ENCODE data around the gene TLN1. TPM values are rescaled to one million over a fixed set of nuclear protein-coding genes. Genes with fewer than 3 reads are reported as not detected.

The TLN1 gene
- total and polyA plus RNA-seq, 7 donors, result 45.0 to 609 (median 354) TPM

DNA sequence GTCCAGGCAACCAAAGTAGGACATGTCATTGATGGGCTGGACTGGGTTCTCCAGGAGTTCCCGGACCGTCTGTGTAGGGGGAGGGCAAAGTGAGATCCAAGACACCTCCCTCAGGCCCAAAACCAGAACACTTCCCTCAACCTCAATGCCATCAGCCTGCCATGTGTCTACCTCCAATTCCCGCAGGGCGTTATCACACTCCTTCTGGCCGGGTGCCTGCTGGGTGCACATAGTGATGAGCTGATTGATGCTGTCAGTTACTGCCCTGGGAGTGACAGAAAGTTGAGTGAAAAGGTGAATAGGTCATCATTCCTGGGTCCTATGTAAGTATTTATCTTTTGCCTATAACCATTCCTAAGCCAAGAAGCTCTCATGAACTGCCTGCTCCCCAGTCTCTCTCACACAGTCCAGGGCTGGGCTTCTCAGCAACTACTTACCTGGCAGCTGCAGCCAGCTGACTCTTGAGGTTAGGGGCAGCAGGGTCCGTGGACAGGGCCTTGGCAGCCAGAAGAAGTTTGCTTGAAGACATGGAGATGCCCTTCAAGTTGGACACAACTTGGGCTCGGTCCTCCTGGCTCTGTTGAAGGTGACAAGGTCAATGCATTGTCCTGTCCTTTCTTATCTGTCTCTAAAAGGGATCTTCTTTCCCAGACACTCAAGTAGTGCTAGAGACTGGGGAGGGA lies 21.0 kb downstream of the TLN1 start:
- Histone ChIP-seq H3K27ac (peak overlapping the region; percentile 31 to 57 (median 38)), H3K27me3 (no peaks in the 10 kb centered on the region), H3K4me1 (peaks cover 0 to 6% (median 0%) of the 10 kb centered on the region in 4 donors), H3K36me3 (peaks cover 85 to 100% (median 93%) of the 10 kb centered on the region in 4 donors), H3K9me3 (no peaks in the 10 kb centered on the region), H3K4me3 (no peak overlapping the region)
- peak; percentile 45 for DNase-seq
- intact Hi-C loops (cut with DNase I), result no loop called here
- WGBS, 2 donors, result 85 to 93% methylated on average over 7 of the region's 7 CpGs
- TF ChIP-seq, protein P1, sequence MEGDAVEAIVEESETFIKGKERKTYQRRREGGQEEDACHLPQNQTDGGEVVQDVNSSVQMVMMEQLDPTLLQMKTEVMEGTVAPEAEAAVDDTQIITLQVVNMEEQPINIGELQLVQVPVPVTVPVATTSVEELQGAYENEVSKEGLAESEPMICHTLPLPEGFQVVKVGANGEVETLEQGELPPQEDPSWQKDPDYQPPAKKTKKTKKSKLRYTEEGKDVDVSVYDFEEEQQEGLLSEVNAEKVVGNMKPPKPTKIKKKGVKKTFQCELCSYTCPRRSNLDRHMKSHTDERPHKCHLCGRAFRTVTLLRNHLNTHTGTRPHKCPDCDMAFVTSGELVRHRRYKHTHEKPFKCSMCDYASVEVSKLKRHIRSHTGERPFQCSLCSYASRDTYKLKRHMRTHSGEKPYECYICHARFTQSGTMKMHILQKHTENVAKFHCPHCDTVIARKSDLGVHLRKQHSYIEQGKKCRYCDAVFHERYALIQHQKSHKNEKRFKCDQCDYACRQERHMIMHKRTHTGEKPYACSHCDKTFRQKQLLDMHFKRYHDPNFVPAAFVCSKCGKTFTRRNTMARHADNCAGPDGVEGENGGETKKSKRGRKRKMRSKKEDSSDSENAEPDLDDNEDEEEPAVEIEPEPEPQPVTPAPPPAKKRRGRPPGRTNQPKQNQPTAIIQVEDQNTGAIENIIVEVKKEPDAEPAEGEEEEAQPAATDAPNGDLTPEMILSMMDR (IDR thresholded peaks at IDR 0.05), result no peak
- TF ChIP-seq POLR2AphosphoS5 (IDR thresholded peaks at IDR 0.05), result peak in 1 of 4 donors; percentile 20
- TF ChIP-seq POLR2A (IDR thresholded peaks at IDR 0.05), result no peak
- no peak for TF ChIP-seq EP300 (IDR thresholded peaks at IDR 0.05)

DNA sequence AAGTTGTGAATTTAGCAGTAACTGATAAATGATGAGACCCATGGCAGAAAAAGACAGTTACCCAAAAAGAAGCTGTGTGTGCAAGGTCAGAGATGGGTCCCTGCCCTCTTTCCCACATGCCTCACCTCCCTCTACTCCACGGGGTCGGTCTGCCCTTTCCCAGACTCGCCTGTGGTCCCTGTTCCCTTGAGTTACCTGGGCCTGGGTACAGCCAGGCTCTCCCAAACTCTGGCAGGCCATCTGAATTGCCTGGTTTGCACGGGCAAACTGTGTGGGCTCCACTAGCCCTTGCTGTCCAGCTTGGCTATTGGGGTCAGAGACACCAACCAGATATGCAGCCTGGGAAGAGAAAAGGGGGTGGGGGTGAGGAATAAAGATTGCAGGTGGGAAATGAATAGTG lies 23.8 kb downstream of the TLN1 start:
- Histone ChIP-seq H3K27ac (peak overlapping the region; percentile 27 to 49 (median 36)), H3K27me3 (no peaks in the 10 kb centered on the region), H3K4me1 (no peaks in the 10 kb centered on the region), H3K9me3 (no peaks in the 10 kb centered on the region), H3K36me3 (peaks cover 91 to 100% (median 94%) of the 10 kb centered on the region in 4 donors), H3K4me3 (no peak overlapping the region)
- DNase-seq, result peak; percentile 54
- 97 to 99% methylated on average over 4 of the region's 4 CpGs for WGBS, 2 donors
- intact Hi-C loops (cut with DNase I), result no loop called here
- TF ChIP-seq POLR2AphosphoS5 (IDR thresholded peaks at IDR 0.05) (no peak), EP300 (IDR thresholded peaks at IDR 0.05) (no peak), POLR2A (IDR thresholded peaks at IDR 0.05) (no peak)
- TF ChIP-seq, protein P1 (IDR thresholded peaks at IDR 0.05), result no peak

- TF ChIP-seq POLR2A (IDR thresholded peaks at IDR 0.05), result no peak
- TF ChIP-seq POLR2AphosphoS5 (IDR thresholded peaks at IDR 0.05), result no peak
- TF ChIP-seq EP300 (IDR thresholded peaks at IDR 0.05), result no peak
- TF ChIP-seq, protein P1 (IDR thresholded peaks at IDR 0.05), result no peak
- DNase-seq, result peak; percentile 50
- intact Hi-C loops (cut with DNase I), result loop anchor here (2.0 kb wide), 1 partner anchor 18 kb away; no protein-coding TSS in a partner anchor
- Histone ChIP-seq H3K27ac (peak overlapping the region; percentile 25 to 49 (median 36)), H3K36me3 (peaks cover 91 to 100% (median 94%) of the 10 kb centered on the region in 4 donors), H3K4me1 (no peaks in the 10 kb centered on the region), H3K27me3 (no peaks in the 10 kb centered on the region), H3K4me3 (no peak overlapping the region), H3K9me3 (no peaks in the 10 kb centered on the region)
- WGBS, 2 donors, result 86 to 98% methylated on average over 10 of the region's 10 CpGs
Observed at GRCh38 chr9:35706951-35707350, 25.0 kb downstream of the TLN1 start.

DNA sequence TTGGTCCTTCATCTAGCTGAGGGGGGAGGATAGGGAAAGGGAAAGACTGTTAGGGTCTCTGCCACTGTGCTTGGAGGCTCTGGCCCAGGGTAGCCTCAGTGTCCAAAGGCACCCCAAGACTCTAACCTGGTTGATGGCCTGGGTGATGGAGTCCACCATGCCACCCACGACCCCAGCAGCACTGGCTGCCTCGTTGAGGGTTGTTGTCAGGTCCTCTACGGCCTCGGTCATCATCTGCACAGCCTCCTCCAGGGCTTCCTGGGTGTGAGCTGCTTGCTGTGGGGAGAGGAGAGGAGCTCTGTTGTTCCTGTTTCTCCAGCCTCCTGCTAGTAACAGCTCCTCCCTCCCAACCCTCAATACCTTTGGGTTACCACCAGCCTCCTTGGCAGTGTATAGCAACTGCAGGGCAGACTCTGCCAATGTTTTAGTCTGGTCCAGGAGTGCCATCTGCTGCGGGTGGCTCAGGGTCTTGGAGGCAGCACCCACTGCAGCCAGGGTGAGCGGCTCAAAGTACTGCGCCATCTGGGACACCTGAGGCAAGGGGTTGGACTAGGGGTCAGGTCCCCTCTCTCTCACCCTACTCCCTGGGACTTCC lies 26.1 kb downstream of the TLN1 start:
- H3K4me1 ChIP-seq, result no peaks in the 10 kb centered on the region
- peaks cover 91 to 100% (median 95%) of the 10 kb centered on the region in 4 donors for H3K36me3 ChIP-seq
- TF ChIP-seq EP300 (IDR thresholded peaks at IDR 0.05), result no peak
- TF ChIP-seq POLR2AphosphoS5 (IDR thresholded peaks at IDR 0.05), result no peak
- TF ChIP-seq, protein P1 (IDR thresholded peaks at IDR 0.05), result no peak
- TF ChIP-seq POLR2A (IDR thresholded peaks at IDR 0.05), result no peak
- H3K27me3 ChIP-seq, result no peaks in the 10 kb centered on the region
- 95% methylated on average over 7 of the region's 7 CpGs for WGBS, 2 donors
- H3K4me3 ChIP-seq, result no peak overlapping the region
- no peaks in the 10 kb centered on the region for H3K9me3 ChIP-seq
- DNase-seq, result no peak
- peak overlapping the region; percentile 30 to 49 (median 38) for H3K27ac ChIP-seq
- intact Hi-C loops (cut with DNase I), result loop anchor here (2.0 kb wide), 1 partner anchor 19 kb away; no protein-coding TSS in a partner anchor
